ENCODE data around the gene CTCFL. TPM values are rescaled to one million over a fixed set of nuclear protein-coding genes. Genes with fewer than 3 reads are reported as not detected.

CTCFL gene
- total and polyA plus RNA-seq, 2 of the 13 experiments (the other 11 are each of a cell fraction or from before 2014, with no cell fraction given) = 0.04 TPM; not detected in 1

DNA sequence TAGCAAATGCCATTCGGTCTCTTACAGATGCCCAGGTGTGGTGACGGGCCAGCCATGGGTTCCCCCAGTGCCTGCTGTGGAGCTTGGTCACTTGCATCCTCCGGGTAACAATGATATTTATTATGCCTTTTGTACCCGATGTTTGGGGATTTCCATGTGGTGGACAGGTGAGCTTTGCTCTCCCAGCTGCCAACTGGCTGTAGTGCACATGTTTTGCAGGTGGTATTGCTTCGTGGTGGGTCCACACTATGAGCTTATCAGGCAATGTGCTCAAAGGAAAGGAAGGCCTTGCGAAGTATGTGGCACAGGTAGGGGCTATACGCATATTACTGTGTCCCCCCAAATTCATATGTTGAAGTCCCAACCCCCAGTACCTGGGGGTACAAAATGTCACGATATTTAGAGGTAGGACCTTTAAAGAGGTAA, 4.2 kb upstream of the CTCFL start (continued):
- TF ChIP-seq MTA1 (CRISPR knock-in tag; IDR thresholded peaks at IDR 0.05; ENCODE audit: borderline replicate concordance) (no peak), DPF2 (CRISPR knock-in tag; IDR thresholded peaks at IDR 0.05; ENCODE audit: borderline replicate concordance, low read depth) (no peak), PCBP1 (IDR thresholded peaks at IDR 0.05; ENCODE audit: borderline replicate concordance, low read depth, low read length) (no peak), ZNF598 (CRISPR knock-in tag; IDR thresholded peaks at IDR 0.05; ENCODE audit: borderline replicate concordance) (0 out of 2 replicates have a peak, but pooled peaks have one; percentile 25), PAWR (CRISPR knock-in tag; IDR thresholded peaks at IDR 0.05; ENCODE audit: borderline replicate concordance) (no peak), RARA (CRISPR knock-in tag; IDR thresholded peaks at IDR 0.05) (peak; percentile 39; the same call in 1 of the 2 replicates), ZSCAN31 (CRISPR knock-in tag; IDR thresholded peaks at IDR 0.05; ENCODE audit: low read depth) (no peak), ZNF766 (CRISPR knock-in tag; IDR thresholded peaks at IDR 0.05; ENCODE audit: borderline replicate concordance) (no peak; the same call in 1 of the 2 replicates), ZNF724P (CRISPR knock-in tag; IDR thresholded peaks at IDR 0.05; ENCODE audit: borderline replicate concordance) (peak; percentile 81; the same call in 1 of the 2 replicates), SALL1 (CRISPR knock-in tag; IDR thresholded peaks at IDR 0.05) (peak; percentile 87), HOXA7 (CRISPR knock-in tag; IDR thresholded peaks at IDR 0.05) (0 out of 2 replicates have a peak, but pooled peaks have one; percentile 49), ZFP37 (CRISPR knock-in tag; IDR thresholded peaks at IDR 0.05; ENCODE audit: borderline replicate concordance) (no peak), ZMYM4 (CRISPR knock-in tag; IDR thresholded peaks at IDR 0.05) (peak; percentile 33; the same call in 1 of the 2 replicates), ZNF781 (CRISPR knock-in tag; IDR thresholded peaks at IDR 0.05; ENCODE audit: borderline replicate concordance, not compliant biosample characterization) (no peak), RARG (CRISPR knock-in tag; IDR thresholded peaks at IDR 0.05; ENCODE audit: low read depth) (no peak), ZNF160 (CRISPR knock-in tag; IDR thresholded peaks at IDR 0.05) (no peak; the same call in 1 of the 2 replicates), ZNF44 (CRISPR knock-in tag; IDR thresholded peaks at IDR 0.05) (no peak), GTF2F1 (IDR thresholded peaks at IDR 0.05; ENCODE audit: low read length) (no peak), MAFG (CRISPR knock-in tag; IDR thresholded peaks at IDR 0.05) (no peak), GZF1 (CRISPR knock-in tag; IDR thresholded peaks at IDR 0.05) (no peak), ZNF552 (CRISPR knock-in tag; IDR thresholded peaks at IDR 0.05; ENCODE audit: borderline replicate concordance) (no peak), NR2F2 (IDR thresholded peaks at IDR 0.05; ENCODE audit: borderline replicate concordance, low read depth) (no peak), TCF12 (IDR thresholded peaks at IDR 0.05) (no peak), TCF12 (CRISPR knock-in tag; IDR thresholded peaks at IDR 0.05) (no peak), NFE2 (CRISPR knock-in tag; IDR thresholded peaks at IDR 0.05) (no peak), KDM5B (CRISPR knock-in tag; IDR thresholded peaks at IDR 0.05; ENCODE audit: borderline replicate concordance) (peak; percentile 73; the same call in 1 of the 2 replicates), ZNF557 (CRISPR knock-in tag; IDR thresholded peaks at IDR 0.05) (no peak), PHF5A (CRISPR knock-in tag; IDR thresholded peaks at IDR 0.05; ENCODE audit: low read depth, unreplicated experiment) (no peak)
- TF ChIP-seq, protein P1, sequence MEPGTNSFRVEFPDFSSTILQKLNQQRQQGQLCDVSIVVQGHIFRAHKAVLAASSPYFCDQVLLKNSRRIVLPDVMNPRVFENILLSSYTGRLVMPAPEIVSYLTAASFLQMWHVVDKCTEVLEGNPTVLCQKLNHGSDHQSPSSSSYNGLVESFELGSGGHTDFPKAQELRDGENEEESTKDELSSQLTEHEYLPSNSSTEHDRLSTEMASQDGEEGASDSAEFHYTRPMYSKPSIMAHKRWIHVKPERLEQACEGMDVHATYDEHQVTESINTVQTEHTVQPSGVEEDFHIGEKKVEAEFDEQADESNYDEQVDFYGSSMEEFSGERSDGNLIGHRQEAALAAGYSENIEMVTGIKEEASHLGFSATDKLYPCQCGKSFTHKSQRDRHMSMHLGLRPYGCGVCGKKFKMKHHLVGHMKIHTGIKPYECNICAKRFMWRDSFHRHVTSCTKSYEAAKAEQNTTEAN (CRISPR knock-in tag; conservative IDR thresholded peaks at IDR 0.05) = no peak
- TF ChIP-seq, protein P2, sequence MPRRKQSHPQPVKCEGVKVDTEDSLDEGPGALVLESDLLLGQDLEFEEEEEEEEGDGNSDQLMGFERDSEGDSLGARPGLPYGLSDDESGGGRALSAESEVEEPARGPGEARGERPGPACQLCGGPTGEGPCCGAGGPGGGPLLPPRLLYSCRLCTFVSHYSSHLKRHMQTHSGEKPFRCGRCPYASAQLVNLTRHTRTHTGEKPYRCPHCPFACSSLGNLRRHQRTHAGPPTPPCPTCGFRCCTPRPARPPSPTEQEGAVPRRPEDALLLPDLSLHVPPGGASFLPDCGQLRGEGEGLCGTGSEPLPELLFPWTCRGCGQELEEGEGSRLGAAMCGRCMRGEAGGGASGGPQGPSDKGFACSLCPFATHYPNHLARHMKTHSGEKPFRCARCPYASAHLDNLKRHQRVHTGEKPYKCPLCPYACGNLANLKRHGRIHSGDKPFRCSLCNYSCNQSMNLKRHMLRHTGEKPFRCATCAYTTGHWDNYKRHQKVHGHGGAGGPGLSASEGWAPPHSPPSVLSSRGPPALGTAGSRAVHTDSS (CRISPR knock-in tag; conservative IDR thresholded peaks at IDR 0.05) = no peak
- TF ChIP-seq, protein P3, sequence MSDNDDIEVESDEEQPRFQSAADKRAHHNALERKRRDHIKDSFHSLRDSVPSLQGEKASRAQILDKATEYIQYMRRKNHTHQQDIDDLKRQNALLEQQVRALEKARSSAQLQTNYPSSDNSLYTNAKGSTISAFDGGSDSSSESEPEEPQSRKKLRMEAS (IDR thresholded peaks at IDR 0.05) = peak; percentile 95
